Measurements from ENCODE around the gene HBS1L.

GRCh38 chr6:135014353-135014832, 40.2 kb downstream of the HBS1L start:
- TF ChIP-seq CTCF (IDR thresholded peaks at IDR 0.05), result no peak
- no peak for TF ChIP-seq POLR2A (IDR thresholded peaks at IDR 0.05)
- no peak for TF ChIP-seq EP300 (IDR thresholded peaks at IDR 0.05)

All from tibial nerve (tissue), 4 donors.